DMS53 treated with DMSO at 0.1 percent for 48 hours (cell line): ENCODE results near the gene TDRD9.

Experiments used
- DNase-seq: peaks from one replicate; lab custom pipeline; 2025; ENCODE audit not compliant: unreplicated experiment; lab: John Stamatoyannopoulos, UW

Gene TDRD9

GRCh38 chr14:104069541-104069940, 141.3 kb downstream of the TDRD9 start:
- no peak for DNase-seq

DNA sequence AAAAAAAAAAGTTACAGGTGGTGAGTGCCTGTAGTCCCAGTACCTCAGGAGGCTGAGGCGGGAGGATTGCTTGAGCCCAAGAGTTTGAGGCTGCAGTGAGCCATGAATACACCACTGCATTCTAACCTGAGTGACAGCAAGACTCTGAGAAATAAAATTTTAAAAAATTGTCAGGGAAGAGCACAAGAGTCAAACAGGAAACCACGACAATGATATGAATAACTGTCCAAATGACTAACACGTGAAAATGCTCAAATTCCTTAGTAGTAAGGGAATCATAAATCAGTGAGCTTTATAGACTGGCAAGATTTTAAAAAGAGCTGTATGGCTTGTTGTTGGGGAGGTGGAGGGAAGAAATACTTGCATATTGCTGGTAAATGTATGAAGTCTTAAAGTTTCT, 144.3 kb downstream of the TDRD9 start:
- no peak for DNase-seq

DNA sequence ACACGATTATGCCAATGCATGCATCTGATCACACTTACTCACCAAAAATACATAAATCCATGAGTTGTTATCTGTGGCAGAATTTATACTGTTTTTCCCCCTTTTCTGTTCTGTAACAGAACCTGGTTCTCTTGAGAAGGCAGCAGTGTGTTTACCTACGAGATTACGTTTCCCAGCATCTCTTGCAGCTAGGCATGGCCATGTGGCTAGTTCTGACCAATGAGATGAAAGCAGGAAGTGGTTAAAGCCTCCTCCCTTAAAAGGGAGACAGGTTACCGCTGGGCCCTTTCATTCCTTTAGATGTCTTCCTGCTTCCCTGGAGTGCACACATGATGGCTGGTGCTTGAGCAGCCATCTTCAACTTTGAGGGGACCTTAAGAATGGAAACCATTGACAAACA, 145.5 kb downstream of the TDRD9 start:
- DNase-seq: no peak

- no peak for DNase-seq
Observed at GRCh38 chr14:104075530-104076151, 147.4 kb downstream of the TDRD9 start.

GRCh38 chr14:104076743-104077142, 148.5 kb downstream of the TDRD9 start:
- DNase-seq: no peak

DNA sequence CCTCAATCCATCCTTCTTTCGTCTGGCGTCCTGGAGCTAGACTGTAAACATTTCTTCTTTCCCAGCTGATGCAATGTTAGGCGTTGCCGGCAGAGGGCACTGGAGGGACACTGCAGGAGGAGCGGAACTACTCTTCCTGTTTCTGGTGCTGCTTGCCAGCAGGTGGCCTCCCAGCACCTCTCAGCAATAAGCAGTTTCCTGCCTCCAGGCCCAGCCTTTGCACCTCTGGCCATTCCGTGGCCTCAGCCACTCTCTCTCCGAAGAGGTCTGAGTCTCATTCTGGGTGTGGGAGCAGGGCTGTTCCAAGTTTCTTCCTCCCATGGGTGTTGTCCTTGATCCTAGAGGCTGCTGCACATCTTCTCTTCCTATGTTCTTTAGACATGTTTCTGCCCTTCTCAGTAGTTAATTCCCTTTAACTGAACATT, 149.8 kb downstream of the TDRD9 start:
- DNase-seq: peak; percentile 67

DNA sequence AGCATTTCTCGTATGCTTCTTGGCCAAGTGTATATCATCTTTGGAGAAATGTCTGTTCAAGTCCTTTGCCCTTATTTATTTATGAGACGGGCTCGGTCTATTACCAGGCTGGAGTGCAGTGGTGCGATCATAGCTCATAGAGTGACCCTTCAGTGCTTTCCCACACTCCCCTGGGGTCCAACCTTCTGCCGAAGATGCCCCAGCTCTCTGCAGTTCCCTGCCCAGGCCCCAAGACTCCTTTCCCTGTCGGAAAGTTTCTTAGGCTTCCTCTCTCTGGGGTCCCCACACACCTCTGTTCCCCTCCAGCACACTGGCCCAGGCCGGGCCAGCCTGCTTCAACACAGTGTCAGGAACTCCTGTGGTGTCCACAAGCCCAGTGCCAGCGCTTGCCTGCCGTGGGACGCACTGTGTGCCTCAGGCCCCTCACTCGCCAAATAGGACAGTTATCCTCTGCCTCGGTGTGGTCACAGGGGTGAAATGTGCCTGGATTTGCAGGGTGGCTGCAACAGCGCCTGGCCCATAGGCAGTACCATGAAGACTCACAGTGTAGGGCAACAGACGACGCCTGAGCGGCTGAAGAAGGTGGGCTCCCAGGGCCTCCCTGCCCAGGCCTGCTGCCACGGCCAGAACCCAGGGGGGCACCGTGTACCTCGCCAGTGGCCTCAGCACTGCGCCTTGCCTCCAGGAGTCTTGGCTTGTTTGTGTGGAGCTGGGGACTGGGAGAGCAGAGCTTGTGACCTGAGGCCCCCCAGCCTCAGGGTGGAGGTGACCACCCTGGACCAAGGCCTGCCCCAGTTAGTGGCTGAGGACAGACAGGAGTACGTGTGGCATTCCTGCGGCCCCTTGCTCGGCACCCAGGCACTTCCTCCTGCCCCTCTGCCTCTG, 152.4 kb downstream of the TDRD9 start:
- no peak for DNase-seq

DNA sequence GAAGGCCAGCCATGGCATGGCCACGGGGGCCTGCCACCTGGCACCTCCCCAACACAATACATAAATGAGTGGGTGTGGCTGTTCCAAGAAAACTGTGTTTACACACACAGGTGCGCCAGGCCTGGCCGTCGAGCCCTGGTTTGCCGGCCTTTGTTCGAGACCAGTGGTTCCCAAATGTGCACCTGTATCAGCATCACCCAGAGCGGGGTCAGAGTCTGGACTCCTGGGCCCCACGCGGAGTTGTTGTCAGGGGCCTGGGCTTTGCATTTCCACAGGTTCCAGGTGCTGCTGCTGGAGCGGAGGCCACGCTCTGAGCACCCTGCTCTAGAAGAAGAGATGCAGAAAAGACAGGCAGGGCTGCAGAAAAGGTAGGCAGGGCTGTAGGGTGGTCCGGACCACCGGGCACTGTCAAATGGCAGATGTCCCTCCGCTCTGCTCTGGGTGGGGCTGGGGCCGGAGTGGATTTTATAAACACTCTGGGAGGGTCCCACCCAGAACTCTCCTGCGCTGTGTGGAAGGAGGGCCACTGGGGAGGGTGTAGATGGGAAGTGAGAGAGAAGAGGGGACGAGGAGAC, 153.1 kb downstream of the TDRD9 start:
- no peak for DNase-seq

GRCh38 chr14:104081951-104082464, 153.8 kb downstream of the TDRD9 start:
- no peak for DNase-seq

GRCh38 chr14:104082807-104083206, 154.6 kb downstream of the TDRD9 start:
- no peak for DNase-seq

DNA sequence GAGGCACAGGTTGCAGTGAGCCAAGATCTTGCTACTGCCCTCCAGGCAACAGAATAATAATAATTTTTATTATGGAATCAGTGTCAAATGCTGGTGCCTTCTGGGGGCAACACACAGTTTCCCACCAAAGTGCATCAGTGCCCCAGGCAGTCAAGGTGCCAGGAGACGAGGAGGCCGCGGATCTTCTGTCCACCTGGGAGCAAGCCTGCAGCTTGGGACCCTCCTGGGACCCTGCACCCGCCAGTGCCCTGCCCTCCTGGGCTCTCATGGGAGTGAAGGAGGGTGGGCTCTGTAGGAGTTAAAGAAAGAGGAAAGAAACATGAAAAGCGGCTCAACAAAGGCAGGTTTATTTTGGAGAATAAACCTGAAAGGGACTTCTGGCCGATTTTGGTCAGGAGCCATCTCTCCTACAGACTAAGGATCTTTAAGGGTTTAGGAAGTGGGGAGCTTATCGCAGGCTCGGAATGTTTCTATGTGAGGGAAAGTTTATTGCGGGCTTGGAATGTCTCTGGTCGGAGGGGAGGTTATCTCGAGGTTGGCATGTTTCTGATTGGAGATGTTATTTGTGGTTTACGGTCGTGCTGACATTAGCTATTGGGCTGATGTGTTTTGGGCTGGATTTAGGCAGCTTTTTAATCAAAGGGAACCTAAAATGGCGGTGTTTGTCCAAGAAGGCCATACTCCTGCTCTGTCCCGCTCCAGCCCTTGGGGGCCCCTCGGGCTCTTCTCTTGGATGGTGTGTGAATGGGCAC, 156.2 kb downstream of the TDRD9 start:
- DNase-seq: no peak

GRCh38 chr14:104085032-104085888, 157.0 kb downstream of the TDRD9 start, which contains the start of gene ASPG:
Gene ASPG, plus strand, starts transcription at chr14:104085700. Its CDS starts 71 bp downstream, at chr14:104085771.
- no peak for DNase-seq

DNA sequence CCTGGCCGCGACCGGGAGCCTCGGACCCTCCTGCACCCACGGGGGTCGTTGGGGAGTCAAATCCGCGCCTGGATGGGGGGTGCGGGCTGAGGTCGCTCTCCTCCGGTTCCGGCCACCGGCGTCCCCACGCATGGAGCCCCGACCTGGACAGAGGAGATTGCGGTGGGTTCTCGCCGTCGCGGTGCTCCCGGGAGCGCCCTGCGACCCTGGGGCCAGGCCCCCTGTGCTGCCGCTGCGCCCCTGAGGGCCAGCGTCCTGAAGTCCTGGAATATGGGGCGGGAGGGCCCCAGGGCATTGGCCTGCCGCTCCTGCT, 157.6 kb downstream of the TDRD9 start:
- DNase-seq: no peak

DNA sequence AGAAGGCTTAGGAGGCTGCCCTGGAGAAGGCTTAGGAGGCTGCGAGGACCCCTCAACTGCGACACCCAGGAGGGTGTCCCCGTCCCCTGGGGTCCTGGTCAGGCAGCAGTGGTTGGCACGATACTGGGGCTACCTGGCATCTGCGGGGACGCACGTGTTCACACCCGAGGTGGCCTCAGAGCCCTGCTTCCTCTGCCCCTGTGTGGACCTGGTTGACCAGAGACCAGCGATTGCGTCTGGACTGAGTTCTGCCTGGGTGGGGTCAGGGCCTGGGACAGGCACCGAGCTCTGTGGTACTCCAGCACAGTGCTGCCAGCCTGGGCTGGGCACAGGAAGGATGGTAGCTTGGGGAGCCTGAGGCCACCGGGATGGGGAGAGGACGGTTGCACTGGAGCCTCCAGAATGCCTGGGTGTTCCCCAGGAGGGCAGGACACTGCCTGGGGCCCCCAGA, 158.0 kb downstream of the TDRD9 start:
- no peak for DNase-seq

GRCh38 chr14:104086661-104087461, 158.6 kb downstream of the TDRD9 start:
- DNase-seq: no peak

DNA sequence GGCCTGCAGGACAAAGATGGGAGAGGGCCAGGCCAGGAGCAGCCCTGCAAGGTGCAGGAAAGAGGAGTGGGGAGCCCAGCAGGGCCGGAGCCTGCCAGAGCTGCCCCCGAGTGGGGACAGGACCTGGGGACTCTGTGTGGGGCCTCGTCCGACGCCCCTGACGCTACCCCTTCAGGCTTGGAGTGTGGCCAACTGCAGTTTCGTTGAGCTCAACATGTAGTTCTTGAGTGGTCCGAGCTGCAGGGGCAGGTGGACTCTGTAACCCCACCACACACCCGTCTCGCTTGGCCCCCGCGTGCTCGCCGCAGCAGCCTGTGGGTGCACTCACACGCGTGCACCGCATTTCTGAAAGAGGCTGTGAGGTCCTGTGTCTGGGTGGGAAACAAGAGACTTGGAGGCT, 159.2 kb downstream of the TDRD9 start:
- no peak for DNase-seq

DNA sequence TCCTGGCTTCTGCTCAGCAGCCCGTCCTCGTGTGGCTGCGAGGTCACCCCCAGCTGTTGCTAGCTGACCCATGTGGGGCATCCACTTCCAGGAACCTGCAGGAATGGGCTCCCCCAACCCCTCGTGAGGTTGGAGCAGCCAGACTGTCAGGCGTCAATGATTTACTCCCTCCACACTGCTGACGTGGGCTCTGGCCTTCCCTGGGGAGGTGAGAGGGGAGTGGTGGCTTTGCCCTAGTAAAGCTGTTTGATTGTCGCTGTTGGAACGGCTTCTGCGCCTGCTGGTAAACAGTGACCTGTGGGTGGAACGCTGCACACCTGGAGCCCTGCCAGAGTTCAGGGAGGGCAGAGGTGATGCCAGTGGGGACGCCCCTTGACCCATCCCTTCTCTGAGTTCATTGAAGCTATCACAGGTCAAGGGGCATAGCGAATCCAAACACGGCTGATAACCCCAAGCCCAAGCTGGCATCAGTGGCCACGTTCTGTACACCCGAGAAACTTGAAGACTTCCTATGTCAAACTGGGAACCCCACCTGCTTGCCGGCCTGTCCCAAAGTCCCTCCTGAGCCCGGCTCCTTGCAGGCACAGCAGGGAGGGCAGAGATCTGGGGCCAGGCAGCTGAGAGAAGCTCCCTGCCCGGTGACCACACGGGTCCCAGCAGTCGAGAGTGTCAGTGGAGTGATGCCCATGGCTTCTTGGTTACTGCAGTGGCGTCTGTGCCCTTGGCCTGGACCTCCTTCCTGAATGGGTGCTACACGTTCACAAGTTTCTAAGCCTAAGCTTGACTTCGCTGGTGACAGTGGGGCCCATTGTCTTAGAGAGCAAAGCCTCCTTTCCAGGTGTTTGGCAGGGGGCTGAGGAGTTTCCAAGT, 160.0 kb downstream of the TDRD9 start:
- no peak for DNase-seq

DNA sequence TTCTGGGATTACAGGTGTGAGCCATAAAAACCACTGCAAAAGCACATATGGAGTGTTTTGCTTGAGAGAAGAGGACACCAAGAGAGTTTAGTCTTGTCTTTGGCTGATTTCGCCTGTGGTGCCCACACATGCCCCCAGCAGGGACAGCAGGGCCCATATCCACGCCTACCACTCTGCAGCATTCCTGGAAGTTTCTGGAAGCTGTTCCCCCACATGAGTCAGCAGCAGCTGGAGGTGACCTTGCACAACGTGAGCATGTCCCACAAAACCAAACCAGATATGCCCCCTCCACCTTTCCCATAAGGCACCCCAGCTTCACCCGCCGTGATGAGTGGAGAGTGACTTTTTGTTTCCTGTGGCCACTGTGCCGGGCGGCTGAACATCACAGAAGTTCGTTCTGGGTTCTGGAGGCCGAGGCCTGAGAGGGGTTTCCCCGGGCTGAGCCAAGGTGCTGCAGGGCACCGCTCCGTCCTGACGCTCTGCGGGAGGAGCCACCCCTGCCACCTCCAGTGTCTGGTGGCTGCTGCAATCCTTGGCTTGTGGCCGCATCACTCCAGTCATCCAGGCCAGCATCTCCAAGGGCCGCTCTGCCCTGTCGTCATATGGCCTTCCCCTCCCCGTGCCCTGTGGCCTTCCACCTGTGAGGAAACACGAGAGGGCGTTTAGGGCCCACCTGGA, 162.0 kb downstream of the TDRD9 start:
- no peak for DNase-seq
